ENCODE results near the gene HAPLN2.

HAPLN2 gene

GRCh38 chr1:156618853-156619581 is at the start of gene HAPLN2:
HAPLN2 (plus strand) TSS chr1:156619415; CDS start chr1:156623491, 4,076 bp downstream.
- TF ChIP-seq CTCF (conservative IDR thresholded peaks at IDR 0.05; ENCODE audit: low read depth, low read length): peak; percentile 75
- DNase-seq (ENCODE audit: low read depth): no peak
- H3K4me3 ChIP-seq (ENCODE audit: low read length): no peak within 1 kb of the TSS

- no peak for TF ChIP-seq CTCF (conservative IDR thresholded peaks at IDR 0.05; ENCODE audit: low read depth, low read length)
- no peak for DNase-seq (ENCODE audit: low read depth)
- H3K4me3 ChIP-seq (ENCODE audit: low read length): peak overlapping the region; percentile 83
These were observed 47.9 kb upstream of the HAPLN2 start for GRCh38 chr1:156571261-156571852.

DNA sequence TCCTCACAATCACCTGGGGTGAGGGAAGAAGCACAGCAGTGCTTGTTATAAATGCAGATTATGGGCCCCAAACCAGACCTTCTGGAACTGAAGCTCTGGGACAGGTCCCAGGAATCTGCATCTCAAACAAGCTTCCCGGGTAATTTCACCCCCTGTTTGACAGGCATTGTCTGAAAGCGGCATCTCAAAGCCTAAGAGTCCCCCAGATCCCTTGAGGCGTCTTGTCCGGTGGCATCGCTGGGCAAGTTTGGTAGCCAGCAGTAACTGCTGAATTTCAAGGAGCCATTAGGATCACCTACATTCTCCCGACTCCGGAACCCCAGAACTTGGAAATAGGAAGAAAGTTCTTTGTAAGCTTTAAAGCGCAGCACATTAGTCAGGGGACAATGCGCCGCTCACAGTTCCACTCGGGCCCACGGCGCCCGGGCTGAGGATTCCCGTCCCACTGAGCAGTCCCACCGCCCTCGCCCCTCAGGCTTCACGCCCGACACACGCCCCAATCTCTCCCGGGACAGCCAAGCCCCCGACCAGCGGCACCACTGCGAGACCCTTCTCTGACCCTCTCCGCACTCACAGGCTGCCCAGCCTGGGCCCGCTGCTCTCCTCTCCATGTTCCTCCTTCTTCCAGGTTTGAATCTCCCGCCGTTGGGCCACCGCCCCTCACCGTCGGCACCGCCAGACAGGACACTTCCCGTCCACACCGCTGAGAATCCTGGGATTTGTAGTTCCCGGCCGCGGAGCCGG is 47.1 kb upstream of the HAPLN2 start, which contains the start of gene IQGAP3:
TSS of gene IQGAP3 (minus strand) at position 647 of the 744 bp plus-strand sequence. CDS start at position 611, 36 bp downstream.
- peak within 1 kb of the TSS; percentile 83 for H3K4me3 ChIP-seq (ENCODE audit: low read length)
- no peak for DNase-seq (ENCODE audit: low read depth)
- no peak for TF ChIP-seq CTCF (conservative IDR thresholded peaks at IDR 0.05; ENCODE audit: low read depth, low read length)

DNA sequence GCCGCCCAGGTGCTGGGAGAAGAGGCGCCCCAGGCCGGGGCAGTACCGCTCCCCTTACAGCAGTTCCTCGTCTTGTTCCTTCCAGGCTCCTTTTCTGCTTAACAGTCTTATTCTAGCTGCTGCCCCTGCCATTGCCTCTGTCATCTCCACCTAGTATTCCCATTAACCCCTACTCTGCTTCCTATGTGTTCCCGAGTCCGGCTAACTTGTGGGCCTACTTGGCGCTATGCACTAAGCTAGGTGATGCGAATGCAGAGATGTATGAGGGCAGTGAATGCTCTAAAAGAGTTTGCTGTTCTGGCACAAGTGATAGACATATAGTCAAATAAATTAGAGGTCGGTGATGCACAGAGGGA is 46.6 kb upstream of the HAPLN2 start:
- no peak for TF ChIP-seq CTCF (conservative IDR thresholded peaks at IDR 0.05; ENCODE audit: low read depth, low read length)
- H3K4me3 ChIP-seq (ENCODE audit: low read length): peak overlapping the region; percentile 83
- no peak for DNase-seq (ENCODE audit: low read depth)

DNA sequence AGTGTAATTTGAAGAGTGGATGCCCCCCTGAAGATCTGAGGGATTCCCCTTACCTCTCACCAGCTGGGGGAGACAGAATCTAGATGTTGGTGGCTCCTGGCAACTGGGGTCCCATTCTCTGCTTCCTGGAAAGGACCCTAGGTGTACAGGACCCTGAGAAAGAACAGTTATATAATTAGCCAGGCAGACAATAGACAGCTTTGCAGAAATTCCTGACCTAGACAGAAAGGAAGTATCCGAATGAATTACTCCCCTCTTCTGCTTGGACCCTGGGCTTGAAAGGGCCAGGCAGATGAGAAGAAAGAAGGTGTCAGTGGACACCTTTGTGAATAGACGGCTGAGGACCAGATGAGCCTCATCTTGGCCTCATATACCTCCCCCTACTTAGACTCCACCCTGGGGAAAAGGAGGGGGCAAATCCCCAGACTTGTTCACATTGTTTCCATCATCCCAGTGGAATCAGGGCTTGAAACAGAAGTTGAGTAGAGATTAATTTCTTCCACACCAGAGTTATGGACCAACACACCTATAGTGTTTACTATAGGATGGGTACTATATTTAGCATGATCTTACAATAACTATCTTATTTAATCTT is 45.1 kb upstream of the HAPLN2 start:
- no peak for TF ChIP-seq CTCF (conservative IDR thresholded peaks at IDR 0.05; ENCODE audit: low read depth, low read length)
- DNase-seq (ENCODE audit: low read depth): no peak
- no peak overlapping the region for H3K4me3 ChIP-seq (ENCODE audit: low read length)

- TF ChIP-seq CTCF (conservative IDR thresholded peaks at IDR 0.05; ENCODE audit: low read depth, low read length): no peak
- DNase-seq (ENCODE audit: low read depth): no peak
- H3K4me3 ChIP-seq (ENCODE audit: low read length): no peak overlapping the region
These were observed 41.7 kb upstream of the HAPLN2 start for GRCh38 chr1:156577550-156577949.
